GM18868 (cell line): ENCODE results near the gene BPIFA2.
A peak's percentile ranks its signal among the peaks of the same experiment; 100 is the strongest.
"Not testable (repeated sequence)": the region's sequence is repeated elsewhere in the genome, so short reads cannot be mapped to it uniquely, and the experiment has no call there.

Experiments used
- ATAC-seq: cut with Tn5 transposase; IDR thresholded peaks from one replicate; pipeline ENCODE4 v1.9.1; 2021; ENCODE audit warnings: mild to moderate bottlenecking, moderate library complexity; ENCODE audit not compliant: unreplicated experiment

Gene BPIFA2, protein sequence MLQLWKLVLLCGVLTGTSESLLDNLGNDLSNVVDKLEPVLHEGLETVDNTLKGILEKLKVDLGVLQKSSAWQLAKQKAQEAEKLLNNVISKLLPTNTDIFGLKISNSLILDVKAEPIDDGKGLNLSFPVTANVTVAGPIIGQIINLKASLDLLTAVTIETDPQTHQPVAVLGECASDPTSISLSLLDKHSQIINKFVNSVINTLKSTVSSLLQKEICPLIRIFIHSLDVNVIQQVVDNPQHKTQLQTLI

DNA sequence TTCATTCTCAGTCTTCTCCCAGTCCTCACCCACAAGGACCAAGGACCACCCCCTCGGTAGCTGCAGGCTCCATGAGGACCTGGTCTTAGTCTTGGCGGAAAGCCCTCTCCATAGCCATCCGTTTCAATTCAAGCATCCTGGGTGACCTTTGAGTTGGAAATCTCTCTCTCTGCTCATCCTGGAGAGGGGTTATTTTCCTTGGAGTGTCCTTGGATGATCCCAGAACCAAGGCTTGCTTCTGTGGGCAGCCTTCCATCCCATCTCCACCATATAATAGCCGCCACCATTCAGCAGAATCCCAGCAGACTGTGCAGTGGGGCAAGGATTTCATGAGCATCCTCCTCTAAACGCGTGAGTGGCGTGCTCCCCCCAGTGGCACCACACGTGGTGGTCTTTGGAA, at the start of gene BPIFA2:
TSS of gene BPIFA2 (plus strand) at position 301 of the 400 bp plus-strand sequence. CDS start 987 bp downstream, outside the sequence.
- no peak for ATAC-seq

DNA sequence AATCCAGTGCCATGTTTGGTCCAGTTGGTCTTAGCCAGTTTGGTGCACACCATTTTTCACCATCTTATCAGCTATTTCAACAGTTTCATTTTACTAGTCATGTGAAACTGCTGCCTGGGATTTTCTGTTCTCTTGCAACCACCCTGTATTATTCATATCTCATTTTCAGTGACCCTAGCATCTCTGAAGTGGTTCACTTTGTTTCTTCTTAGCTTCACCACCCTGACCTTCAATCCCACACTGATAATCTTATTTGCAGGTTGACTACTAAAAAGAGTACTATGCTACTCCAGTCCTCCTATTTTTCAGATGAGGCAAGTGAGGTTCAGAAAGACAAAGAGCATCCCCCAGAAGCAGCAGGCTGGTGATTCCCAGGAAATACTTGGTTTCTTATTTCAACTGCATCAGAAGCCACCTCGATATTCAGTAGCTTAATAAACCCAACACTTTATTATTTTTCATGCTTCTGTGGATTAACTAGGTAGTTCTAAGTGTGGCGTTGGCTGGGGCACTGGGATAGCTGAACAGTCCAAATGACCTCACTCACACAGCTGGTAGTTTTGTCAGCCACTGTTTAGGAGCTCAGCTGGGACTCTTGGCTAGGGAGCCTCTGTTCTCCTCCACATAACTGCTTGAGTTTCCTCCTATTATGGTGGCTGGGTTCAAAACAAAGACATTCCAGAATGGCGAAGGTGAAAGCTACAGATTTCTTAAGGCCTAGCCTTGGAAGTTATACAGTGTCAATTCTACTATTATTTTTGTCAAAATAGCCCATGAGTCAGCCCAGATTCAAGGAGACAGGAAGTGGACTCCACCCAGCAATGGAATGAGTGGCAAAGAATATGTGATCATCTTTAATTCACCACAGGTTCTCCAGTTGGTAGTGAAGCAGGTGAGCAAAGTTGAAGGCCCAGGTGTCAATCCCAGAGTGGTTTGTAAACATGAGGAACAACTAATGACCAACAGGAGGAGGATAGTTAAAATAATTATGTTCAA, 47.9 kb upstream of the BPIFA2 start:
- ATAC-seq, result peak; percentile 72

DNA sequence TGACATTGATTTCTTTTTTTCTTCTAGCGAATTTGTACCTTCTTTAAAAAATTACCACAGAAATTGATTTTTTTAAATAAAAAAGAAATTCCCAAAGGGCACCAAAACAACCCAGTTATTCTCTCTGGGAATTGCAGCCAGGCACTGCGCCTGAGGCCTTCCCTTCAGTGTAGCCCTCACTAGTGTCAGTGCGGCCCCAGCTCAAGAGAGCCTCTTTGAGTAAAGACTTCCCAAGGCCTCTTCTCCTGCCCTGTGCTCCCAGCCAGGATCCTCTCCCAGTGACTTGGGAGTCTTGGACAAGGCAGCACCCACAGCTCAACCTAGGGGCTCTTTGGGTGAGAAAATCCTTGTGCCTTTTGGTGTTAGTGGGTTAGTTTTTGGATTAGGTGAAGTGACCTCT, 47.0 kb upstream of the BPIFA2 start:
- no peak for ATAC-seq

DNA sequence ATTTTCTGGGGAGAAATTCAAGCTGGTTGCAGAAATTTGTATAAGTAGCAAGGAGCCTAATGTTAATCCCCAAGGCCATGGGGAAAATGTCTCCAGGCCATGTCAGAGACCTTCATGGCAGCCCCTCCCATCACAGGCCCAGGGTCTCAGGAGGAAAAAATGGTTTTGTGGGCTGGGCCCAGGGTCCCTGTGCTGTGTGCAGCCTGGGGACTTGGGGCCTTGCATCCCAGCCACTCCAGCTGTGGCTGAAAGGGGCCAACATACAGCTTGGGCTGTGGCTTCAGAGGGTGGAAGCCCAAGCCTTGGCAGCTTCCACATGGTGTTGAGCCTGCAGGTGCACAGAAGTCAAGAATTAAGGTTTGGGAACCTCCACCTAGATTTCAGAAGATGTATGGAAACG, 45.7 kb upstream of the BPIFA2 start:
- ATAC-seq, result not testable (repeated sequence)

DNA sequence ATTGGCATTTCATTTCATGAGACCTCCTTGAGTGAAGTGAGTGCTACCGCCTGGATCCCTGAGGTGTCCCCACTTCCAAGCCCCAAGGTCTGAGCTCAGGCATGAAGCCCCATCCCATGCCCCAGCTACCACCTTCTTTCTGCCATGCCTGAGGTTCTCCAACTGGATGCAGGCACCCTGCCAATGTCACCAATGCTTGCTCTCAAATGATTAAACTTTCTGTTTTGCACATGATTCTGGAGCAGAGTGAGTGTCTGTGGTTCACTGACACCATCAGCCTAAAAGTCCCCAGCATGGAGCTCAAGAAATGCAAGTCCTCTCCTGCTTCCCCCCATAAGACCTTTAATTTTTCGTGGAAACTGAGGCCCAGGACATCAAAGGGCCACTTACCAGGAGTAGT, 43.7 kb upstream of the BPIFA2 start:
- no peak for ATAC-seq

DNA sequence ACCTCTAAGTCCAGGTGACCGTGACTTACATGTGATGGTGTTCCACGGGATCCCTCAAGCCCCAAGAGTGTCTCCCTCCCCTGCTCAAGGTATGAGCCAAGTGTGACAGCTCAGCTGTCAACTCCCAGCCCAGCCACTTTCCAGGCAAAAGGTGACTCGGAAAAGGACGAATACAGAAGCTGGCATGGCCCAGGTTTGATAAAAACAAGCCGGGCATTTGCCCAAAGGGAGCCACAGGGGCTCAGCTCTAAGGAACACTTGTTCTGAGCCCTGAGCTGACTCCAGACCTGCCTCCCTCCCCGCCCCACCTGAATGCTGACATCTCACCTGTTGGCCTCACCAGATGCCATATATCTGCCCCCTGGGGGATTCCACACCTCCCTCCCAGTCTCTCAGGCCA, 43.0 kb upstream of the BPIFA2 start:
- no peak for ATAC-seq

DNA sequence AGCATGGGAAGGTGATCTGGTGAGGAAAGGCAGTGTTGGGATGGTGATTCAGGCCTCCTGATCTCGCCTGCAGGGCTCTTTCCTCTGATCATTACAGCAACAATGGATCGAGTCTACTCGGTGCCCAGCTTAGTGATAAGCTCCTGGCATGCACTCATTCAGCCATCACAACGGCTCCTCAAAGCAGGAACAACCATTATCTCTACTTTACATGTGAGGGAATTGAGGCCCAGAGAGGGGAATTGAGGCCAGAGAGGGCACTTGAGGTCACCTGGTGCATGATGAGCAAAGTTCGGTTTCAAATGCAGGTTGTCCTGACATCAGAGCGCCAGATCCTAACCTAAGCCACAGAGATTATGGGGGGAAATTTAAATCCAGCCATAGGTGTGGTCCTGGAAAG, 42.0 kb upstream of the BPIFA2 start:
- no peak for ATAC-seq

DNA sequence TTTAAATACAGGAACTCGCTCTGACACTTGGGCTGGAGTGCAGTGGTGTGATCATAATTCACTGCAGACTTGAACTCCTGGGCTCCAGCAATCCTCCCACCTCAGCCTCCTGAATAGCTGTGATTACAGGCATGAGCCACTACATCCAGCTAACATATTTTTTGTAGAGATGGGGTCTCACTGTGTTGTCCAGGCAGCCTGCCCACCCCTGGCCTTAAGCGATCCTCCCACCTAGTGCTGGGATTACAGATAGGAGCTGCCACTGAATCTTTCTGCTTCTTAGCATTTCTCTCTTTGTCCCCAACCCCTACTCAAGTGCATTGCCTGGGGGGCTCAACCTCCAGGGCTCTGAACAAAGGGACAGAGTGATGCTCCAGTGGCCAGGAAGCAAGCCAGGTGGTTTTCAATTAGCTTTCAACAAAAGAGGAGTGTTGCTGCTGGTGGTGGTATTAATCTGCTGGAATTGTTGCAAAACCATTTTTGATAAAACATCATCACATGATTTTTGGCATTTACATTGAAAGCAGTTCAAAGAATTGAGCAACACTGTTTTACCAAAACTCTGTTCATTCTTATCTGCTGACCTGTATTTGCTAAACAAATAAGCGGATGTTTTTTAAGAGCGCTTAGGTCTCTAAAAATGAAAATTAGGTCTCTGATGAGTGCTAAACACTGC, 40.4 kb upstream of the BPIFA2 start:
- no peak for ATAC-seq

DNA sequence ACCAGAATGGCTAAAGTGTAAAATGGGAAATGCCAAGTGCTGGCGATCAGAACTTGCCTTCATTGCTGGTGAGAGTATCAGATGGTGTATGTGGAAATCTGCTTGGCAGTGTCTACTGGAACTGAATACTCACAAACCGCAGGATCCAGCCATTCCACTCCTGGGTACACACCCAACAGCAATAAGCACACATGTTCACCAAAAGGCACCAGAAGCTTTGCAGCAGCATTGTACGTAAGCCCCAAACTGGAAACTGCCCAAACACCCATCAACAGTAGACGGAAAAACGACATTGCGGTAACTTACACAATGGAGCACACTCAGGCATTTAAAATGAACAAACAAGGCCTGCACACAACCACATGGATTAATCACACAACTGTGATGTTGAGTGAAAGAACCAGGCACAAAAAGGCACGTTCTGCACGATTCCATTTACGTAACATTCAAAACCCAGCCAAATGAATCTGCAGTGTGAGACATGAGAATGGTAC, 37.3 kb upstream of the BPIFA2 start:
- ATAC-seq, result no peak

DNA sequence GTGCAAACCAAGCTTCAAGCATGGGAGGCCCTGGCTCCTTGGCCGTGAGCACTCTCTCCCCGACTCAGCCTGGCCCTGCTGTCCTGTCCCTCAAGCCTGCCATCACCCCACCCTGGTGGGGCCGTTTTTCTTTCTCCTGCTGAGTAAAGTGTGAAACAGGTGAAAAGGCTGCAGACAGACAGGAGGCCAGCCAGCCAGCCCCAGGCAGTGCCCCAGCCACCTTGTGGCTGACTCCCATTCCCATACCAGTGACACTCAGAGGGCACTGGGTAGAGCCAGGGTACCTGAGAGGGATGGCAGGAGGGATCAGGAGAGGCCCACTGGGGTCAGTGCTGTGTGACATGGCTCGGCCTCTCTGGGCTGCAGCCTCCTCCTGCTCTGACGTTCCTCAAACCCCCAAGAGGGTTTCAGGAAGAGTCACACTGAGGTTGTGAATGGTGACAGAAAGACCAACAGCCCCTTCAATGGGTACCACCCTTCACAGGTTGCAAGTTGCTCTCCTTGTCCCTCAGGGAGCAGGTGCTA, 35.9 kb upstream of the BPIFA2 start:
- no peak for ATAC-seq

DNA sequence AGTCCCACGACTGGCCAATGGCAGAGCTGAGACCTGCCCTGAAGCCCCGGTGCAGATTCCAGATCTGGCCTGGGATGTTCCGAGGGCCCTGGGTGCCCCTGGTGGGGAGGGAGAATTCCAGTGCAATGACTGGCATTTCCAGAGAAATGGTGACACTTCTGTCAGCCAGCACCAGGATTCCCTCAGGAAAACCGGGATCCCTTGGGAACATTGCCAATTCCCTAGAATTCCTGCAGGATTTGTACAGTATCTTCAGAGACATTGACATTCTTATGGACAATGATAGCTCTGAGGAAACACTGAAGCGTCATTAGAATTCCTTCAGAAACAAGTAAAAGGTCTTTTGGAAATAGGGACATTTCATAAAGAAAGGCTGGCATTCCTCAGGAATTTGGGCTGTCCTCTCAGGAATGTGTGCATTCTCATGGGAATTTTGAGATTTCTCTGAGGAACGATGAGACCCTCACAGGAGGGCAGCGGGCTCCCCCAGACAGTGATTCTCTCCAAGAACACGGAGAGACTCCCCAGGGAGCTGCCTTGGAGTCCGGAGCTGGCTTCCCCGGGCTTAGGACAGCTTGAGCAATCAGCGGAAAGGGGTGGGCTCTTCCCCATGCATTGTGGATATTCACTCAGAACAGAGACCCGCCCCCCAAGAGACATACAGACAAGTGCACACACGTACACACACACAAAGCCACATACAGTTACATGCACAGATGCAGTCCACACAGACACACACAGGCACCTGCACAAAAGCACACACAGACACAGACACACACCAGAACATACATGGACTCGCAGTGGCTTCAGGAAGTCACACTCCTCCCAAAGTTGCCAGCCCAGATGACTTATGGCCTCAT, 35.2 kb upstream of the BPIFA2 start:
- no peak for ATAC-seq

DNA sequence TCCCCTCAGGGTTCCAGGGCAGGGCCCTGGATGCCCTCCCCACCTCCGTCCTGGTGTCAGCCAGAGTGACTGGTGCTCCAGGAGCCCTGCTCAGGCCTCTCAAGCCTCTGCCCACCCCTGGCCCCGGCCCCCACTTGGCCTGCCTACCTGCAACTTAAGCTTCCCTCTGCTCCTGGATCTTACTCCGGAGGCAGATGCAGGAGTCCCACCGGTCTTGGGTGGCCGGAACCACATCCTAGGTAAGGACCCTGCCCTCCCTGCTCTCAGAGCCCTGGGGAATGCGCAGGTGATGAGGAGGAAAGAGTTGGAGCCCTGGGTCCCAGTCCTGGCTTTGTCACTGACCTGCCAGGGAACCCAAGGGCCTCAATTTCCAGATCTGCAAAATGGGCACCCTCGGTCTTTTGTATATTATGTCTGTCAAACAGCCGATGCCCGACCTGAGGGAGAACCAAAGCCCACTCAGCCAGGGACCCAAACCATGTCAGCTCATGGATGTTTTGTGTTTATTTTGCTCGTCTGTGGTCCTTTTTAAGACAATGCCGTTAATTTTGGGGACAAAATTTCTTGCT, 34.5 kb upstream of the BPIFA2 start:
- no peak for ATAC-seq

DNA sequence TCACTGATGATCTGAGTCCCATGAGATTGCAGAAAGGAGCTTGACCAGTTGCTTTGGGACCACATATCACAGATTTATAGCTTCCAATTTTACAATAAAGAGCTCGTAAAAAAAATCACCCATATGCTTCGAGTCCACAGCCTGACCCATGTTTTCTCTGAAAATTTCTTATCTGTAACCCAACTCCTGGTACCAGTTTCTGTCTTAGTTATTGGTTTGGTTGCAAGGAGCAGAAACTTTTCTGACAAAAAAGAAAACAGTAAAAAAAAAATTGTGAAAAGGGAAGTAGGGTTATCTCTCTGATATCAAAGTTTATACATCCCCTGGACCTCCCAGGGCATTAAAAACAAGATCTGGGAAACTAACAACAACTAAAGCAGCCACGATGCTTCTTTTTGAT, 30.8 kb upstream of the BPIFA2 start:
- no peak for ATAC-seq

DNA sequence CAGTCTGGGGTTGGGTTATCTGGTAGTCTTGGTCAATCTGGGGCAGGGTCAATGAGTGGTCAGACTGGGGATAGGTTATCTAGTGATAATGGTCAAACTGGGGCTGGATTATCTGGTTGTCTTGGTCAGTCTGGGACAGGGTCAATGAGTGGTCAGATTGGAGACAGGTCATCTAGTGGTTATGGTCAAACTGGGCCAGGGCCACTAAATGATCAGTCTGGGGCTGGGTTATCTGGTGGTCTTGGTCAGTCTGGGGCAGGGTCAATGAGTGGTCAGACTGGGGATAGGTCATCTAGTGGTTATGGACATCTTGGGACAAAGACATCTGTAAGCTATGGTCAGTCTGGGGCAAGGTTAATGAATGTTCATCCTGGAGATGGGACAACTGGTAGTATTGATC, 28.5 kb upstream of the BPIFA2 start:
- ATAC-seq, result no peak

DNA sequence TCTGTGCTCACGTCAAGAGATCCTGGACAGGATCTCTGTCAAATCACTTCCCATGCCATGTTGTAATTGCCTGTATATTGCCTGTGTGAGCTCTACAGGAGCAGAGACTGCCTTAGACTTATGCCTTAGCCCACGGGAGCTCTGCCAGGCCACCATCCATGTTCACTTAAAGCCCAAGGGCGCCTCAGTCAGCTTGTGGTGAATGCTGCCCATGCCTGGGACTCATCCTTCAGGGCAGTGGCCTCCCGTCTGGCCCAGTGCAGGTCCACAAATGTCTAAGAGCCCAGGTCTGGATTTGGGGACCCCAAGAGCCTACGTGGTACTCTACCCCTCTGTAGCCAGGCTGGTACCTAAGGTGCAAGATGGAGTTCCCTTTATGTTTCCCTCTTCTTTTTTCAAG, 22.4 kb upstream of the BPIFA2 start:
- no peak for ATAC-seq

DNA sequence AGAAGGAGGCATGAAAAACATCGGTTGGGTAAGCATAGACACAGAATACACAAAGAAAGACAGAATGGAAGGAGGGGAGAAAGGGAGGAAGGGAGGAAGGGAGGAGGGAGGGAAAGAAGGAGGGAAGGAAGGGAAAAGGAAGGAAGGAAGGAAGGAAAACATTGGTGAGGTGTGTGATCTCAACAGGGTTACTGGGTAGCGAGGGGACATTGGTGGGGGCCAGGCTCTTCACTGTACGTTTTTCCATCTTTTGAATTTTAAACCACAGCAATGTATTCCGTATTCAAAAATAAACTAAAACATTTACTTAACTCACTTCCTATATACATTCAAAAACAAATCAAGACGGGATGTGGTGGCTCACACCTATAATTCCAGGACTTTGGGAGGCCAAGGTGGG, 20.7 kb upstream of the BPIFA2 start:
- no peak for ATAC-seq

DNA sequence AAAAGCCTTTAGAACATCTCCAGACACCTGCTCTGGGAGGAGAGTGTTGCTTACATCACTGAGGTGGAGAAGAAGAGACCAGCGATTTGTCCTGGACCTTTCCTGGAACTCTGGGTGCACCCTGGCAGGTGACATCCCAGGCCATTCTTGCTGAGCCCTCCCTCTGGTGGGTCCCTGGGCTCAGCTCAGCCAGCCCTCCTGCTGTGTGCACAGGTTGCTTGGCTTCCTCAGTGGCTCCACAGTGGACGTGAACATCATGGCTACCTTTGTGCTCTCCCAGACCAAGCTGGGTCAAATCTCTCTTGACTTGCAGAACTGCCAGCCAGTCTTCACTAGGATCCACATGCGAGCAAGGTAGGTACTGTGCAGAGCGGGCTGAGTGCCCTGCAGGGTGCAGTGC, 19.9 kb upstream of the BPIFA2 start:
- ATAC-seq, result no peak

DNA sequence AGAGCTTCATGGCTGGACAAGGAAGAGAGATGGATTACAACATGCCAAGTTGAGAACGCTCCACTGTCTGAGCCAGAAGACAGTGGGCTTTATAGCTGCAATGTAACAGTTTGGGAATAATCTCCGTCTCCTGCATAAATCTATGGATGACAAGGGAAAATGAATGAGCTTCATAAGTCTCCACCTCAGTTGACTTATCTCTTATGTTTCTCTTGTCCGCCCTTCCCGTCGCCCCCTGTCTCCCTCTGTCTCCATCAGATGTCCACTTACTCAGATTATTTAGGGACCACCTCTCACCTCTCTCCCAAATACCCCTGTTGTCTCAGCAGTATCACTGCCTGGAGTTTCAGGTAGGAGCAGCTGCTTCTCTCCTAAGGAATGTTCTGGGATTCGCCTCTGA, 13.7 kb upstream of the BPIFA2 start:
- no peak for ATAC-seq

DNA sequence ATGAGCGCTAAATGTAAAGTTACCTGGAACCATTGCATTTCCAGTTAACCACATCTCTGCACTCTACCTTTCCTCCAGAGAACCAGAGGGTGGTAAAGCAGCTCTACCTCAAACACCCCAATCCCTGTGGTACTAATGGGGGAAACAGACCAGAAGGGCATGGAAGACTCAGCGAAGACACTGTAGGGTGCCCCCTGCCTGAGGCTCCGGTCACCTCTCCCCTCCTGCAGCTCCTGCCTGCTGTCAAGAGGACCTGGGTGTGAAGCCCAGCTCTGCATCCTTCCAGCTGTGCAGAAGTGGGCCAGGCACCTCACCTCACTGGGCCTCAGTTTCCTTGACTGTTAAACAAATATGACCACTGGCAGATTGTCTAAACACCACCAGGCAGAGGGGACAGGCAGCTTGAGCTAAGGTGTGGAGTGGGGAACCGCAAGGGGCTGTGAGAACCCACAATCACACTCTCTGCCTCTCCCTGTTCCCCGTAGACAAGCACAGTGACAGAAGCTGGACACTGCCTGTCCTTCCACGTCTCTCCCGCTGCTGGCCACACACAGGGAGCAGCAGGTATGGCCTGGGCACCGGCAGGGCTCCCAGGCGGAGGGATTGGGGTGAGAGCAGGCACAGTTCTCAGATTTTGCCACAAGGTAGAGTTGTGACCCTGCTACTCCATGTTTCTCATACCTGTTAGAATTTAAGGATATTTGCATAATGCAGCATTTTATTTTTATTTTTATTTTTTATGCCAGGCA, 9.1 kb upstream of the BPIFA2 start:
- ATAC-seq, result no peak
